Measurements from ENCODE around the gene PSD4. TPM values are rescaled to one million over a fixed set of nuclear protein-coding genes. Genes with fewer than 3 reads are reported as not detected.

PSD4 gene
- polyA plus RNA-seq, 1 experiment = 0.37 TPM

DNA sequence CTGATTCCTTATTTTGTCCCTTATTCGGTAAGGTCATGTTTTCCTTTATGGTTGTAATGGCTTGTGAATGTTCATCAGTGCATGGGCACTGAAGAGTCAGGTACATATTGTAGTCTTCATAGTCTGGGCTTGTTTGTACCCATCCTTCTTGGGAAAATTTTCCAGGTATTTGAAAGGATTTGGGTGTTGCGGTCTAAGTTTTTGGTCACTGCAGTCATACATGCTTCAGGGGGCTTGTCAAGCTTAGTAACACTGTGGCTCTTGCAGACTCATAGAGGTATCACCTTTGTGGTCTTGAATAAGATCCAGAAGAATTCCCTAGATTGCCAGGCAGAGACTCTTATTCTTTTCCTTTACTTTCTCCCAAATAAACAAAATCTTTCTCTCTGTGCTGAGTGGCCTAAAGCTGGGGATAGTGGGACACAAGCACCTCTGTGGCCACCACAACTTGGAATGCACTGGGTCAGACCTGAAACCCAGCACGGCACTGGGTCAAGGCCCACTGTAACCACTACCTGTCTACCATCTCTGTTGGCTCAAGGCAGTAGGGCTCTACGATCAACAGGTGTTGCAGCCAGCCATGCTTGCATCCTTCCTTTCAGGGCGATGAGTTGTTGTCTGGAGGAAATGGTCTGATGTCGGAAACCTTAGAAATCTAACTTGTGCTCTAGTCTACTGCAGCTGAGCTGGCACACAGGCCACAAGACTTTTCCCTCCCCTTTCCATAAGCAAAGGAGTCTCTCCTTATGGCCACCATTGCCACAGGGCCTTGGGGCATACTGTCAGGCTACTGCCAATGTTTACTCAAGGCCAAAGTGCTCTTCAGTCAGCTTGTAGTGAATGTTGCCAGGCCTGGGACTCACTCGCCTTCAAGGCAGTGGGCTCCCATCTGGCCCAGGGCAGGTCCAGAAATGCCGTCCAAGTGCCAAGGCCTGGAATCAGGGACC is 24.9 kb upstream of the PSD4 start:
- no peak for DNase-seq (ENCODE audit: low read depth, low spot score)
- TF ChIP-seq, protein P1, sequence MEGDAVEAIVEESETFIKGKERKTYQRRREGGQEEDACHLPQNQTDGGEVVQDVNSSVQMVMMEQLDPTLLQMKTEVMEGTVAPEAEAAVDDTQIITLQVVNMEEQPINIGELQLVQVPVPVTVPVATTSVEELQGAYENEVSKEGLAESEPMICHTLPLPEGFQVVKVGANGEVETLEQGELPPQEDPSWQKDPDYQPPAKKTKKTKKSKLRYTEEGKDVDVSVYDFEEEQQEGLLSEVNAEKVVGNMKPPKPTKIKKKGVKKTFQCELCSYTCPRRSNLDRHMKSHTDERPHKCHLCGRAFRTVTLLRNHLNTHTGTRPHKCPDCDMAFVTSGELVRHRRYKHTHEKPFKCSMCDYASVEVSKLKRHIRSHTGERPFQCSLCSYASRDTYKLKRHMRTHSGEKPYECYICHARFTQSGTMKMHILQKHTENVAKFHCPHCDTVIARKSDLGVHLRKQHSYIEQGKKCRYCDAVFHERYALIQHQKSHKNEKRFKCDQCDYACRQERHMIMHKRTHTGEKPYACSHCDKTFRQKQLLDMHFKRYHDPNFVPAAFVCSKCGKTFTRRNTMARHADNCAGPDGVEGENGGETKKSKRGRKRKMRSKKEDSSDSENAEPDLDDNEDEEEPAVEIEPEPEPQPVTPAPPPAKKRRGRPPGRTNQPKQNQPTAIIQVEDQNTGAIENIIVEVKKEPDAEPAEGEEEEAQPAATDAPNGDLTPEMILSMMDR (IDR thresholded peaks at IDR 0.05; ENCODE audit: low read depth, low read length) = no peak
- Histone ChIP-seq H3K27me3 (ENCODE audit: control insufficient read depth, insufficient read depth, low read length) (peaks cover 3% of the 10 kb centered on the region), H3K27ac (ENCODE audit: low read depth, low read length) (no peak overlapping the region), H3K4me3 (ENCODE audit: low read depth, low read length) (no peak overlapping the region), H3K9me3 (ENCODE audit: control insufficient read depth, insufficient read depth, low read length) (no peaks in the 10 kb centered on the region)
- ChIA-PET POLR2A (no interaction called here), CTCF (interaction anchor here (3.3 kb wide), 1 partner anchor 10 kb away, joined by 22 read pairs; no protein-coding TSS in a partner anchor)

DNA sequence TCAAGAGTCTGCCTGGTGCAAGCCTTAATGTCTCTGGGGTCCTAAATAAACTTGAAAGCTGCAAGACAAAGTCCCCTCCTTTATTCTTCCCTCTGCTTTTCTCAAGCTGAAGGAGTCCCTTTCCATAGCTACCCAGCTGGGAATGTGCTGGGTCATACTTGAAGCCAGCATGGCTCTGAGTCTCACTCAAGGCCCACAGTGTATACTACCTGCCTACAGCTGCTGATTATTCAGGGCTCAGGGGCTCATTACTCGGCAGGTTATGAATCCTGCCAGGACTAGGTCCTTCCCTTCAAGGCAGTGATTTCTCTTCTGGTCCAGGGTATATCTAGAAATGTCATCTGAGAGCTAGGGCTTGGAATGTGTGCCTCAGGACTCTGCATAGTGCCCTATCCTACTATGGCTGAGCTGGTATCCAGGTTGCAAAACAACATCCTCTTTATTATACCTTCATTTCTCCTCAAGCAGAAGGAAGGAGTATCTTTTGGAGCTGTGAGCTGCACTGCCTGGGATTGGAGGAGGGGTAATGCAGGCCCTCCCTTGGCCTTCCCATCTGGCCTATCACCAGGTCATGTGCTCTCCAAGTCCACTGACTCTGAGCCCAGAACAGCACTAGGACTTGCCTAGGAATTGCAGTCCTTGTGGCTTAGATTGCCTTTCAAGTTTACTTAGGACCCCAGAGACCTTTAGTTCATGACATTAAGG is 24.1 kb upstream of the PSD4 start:
- Histone ChIP-seq H3K9me3 (ENCODE audit: control insufficient read depth, insufficient read depth, low read length) (no peaks in the 10 kb centered on the region), H3K4me3 (ENCODE audit: low read depth, low read length) (no peak overlapping the region), H3K27me3 (ENCODE audit: control insufficient read depth, insufficient read depth, low read length) (peaks cover 4% of the 10 kb centered on the region), H3K27ac (ENCODE audit: low read depth, low read length) (no peak overlapping the region)
- TF ChIP-seq, protein P1 (IDR thresholded peaks at IDR 0.05; ENCODE audit: low read depth, low read length) = no peak
- DNase-seq (ENCODE audit: low read depth, low spot score) = no peak
- ChIA-PET CTCF (interaction anchor here (3.3 kb wide), 1 partner anchor 11 kb away, joined by 22 read pairs; no protein-coding TSS in a partner anchor), POLR2A (no interaction called here)

DNA sequence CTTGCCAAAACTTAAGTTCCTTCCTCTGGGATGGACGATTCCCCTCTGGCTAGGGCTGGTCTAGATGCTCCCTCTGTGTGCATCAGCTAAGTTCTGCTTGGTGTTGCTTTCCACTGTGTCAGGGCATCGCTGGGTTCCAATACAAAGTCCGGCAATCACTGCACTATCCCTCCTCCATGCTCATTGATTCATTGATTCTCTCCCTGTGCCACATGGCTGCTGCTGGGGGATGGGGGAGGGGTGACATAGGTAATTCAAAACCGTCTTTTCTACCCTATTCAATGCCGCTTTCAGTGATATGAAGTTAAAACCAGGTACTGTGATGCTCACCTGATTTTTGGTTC is 23.5 kb upstream of the PSD4 start:
- DNase-seq (ENCODE audit: low read depth, low spot score) = no peak
- ChIA-PET POLR2A (no interaction called here), CTCF (interaction anchor here (3.3 kb wide), 1 partner anchor 11 kb away, joined by 22 read pairs; no protein-coding TSS in a partner anchor)
- Histone ChIP-seq H3K27ac (ENCODE audit: low read depth, low read length) (no peak overlapping the region), H3K9me3 (ENCODE audit: control insufficient read depth, insufficient read depth, low read length) (no peaks in the 10 kb centered on the region), H3K27me3 (ENCODE audit: control insufficient read depth, insufficient read depth, low read length) (peaks cover 8% of the 10 kb centered on the region), H3K4me3 (ENCODE audit: low read depth, low read length) (no peak overlapping the region)
- TF ChIP-seq, protein P1 (IDR thresholded peaks at IDR 0.05; ENCODE audit: low read depth, low read length) = no peak

DNA sequence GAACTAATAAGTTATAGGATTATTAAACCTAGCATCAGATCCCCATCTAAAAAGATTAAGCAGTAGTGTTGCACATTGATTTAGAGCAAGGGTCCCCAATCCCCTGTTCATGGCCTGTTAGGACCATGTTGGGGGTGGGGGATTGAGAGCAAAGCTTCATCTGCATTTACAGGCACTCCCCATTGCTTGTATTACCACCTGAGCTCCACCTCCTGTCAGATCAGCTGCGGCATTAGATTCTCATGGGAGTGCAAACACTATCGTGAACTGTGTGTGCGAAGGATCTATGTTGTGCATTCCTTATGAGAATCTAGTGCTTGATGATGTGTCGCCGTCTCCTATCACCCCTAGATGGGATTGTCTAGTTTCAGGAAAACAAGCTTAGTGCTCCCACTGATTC is 18.4 kb upstream of the PSD4 start:
- DNase-seq (ENCODE audit: low read depth, low spot score) = no peak
- H3K9me3 ChIP-seq (ENCODE audit: control insufficient read depth, insufficient read depth, low read length) = no peaks in the 10 kb centered on the region; the same call in 1 of the 2 replicates
- H3K27me3 ChIP-seq (ENCODE audit: control insufficient read depth, insufficient read depth, low read length) = peaks cover 33% of the 10 kb centered on the region
- ChIA-PET POLR2A (no interaction called here), CTCF (interaction anchor here (0.5 to 2.7 kb wide), 5 partner anchors 18 to 235 kb away, joined by 3 to 28 read pairs (median 5); no protein-coding TSS in a partner anchor)
- TF ChIP-seq, protein P1 (IDR thresholded peaks at IDR 0.05; ENCODE audit: low read depth, low read length) = no peak
- no peak overlapping the region for H3K4me3 ChIP-seq (ENCODE audit: low read depth, low read length)
- no peak overlapping the region for H3K27ac ChIP-seq (ENCODE audit: low read depth, low read length)

Measured in AG04450 (cell line).